ENCODE data around the gene S1PR4.
"Not testable (repeated sequence)": the region's sequence is repeated elsewhere in the genome, so short reads cannot be mapped to it uniquely, and the experiment has no call there.

S1PR4 gene

GRCh38 chr19:3210347-3211017, 31.9 kb downstream of the S1PR4 start:
- in situ Hi-C loops (cut with HindIII; ENCODE audit: low sequenced_read_pairs), result no loop called here

- in situ Hi-C loops (cut with HindIII; ENCODE audit: low sequenced_read_pairs), result no loop called here
Measured at GRCh38 chr19:3211191-3211590, 32.6 kb downstream of the S1PR4 start.

GRCh38 chr19:3213159-3213558, 34.6 kb downstream of the S1PR4 start:
- in situ Hi-C loops (cut with HindIII; ENCODE audit: low sequenced_read_pairs), result no loop called here

- in situ Hi-C loops (cut with HindIII; ENCODE audit: low sequenced_read_pairs), result no loop called here
Measured at GRCh38 chr19:3216874-3217273, 38.3 kb downstream of the S1PR4 start.

GRCh38 chr19:3220576-3220975, 42.0 kb downstream of the S1PR4 start:
- in situ Hi-C loops (cut with HindIII; ENCODE audit: low sequenced_read_pairs), result no loop called here

- in situ Hi-C loops (cut with HindIII; ENCODE audit: low sequenced_read_pairs), result not testable (repeated sequence)
Measured at GRCh38 chr19:3221576-3221975, 43.0 kb downstream of the S1PR4 start.

- in situ Hi-C loops (cut with HindIII; ENCODE audit: low sequenced_read_pairs), result no loop called here
Measured at GRCh38 chr19:3222709-3223108, 44.1 kb downstream of the S1PR4 start.

GRCh38 chr19:3224346-3225168, 46.0 kb downstream of the S1PR4 start, which contains the start of gene CELF5:
TSS of gene CELF5 (plus strand) at chr19:3224661. CDS start at chr19:3224740, 79 bp downstream.
- in situ Hi-C loops (cut with HindIII; ENCODE audit: low sequenced_read_pairs), result no loop called here

- in situ Hi-C loops (cut with HindIII; ENCODE audit: low sequenced_read_pairs), result no loop called here
Measured at GRCh38 chr19:3225169-3225485, 46.6 kb downstream of the S1PR4 start.

GRCh38 chr19:3225677-3226093, 47.1 kb downstream of the S1PR4 start:
- in situ Hi-C loops (cut with HindIII; ENCODE audit: low sequenced_read_pairs), result no loop called here

- in situ Hi-C loops (cut with HindIII; ENCODE audit: low sequenced_read_pairs), result no loop called here
Measured at GRCh38 chr19:3227054-3227626, 48.6 kb downstream of the S1PR4 start.

- in situ Hi-C loops (cut with HindIII; ENCODE audit: low sequenced_read_pairs), result no loop called here
Measured at GRCh38 chr19:3229346-3229743, 50.8 kb downstream of the S1PR4 start.
